Smooth muscle cell (in vitro differentiated cells): ENCODE measurements around the gene TRIM62. TPM values are rescaled to one million over a fixed set of nuclear protein-coding genes. Genes with fewer than 3 reads are reported as not detected.

Experiments
- DNase-seq: peaks from one replicate; lab custom pipeline; 2025; ENCODE audit not compliant: unreplicated experiment; lab: John Stamatoyannopoulos, UW
- H2AFZ ChIP-seq: fragments of 200-600 bp; sonication (generic); 2 replicates; pipeline ENCODE4 v1.6.0; 2016; ENCODE audit warnings: antibody characterized with exemption, low read depth, mild to moderate bottlenecking
- H3F3A ChIP-seq: fragments of 200-600 bp; sonication (generic); 2 replicates; pipeline ENCODE4 v1.6.0; 2017; ENCODE audit warnings: antibody characterized with exemption, low read depth
- H3K27ac ChIP-seq: fragments of 200-600 bp; sonication (generic); 2 replicates; pipeline ENCODE4 v1.5.1; 2016; ENCODE audit warnings: low read depth, mild to moderate bottlenecking
- H3K27me3 ChIP-seq: fragments of 200-600 bp; sonication (generic); 2 replicates; pipeline ENCODE4 v1.6.1; 2016; ENCODE audit warnings: low read depth, mild to moderate bottlenecking
- H3K36me3 ChIP-seq: fragments of 200-600 bp; sonication (generic); 2 replicates; pipeline ENCODE4 v1.5.1; 2016; ENCODE audit warnings: low read depth
- H3K4me1 ChIP-seq: fragments of 200-600 bp; sonication (generic); 2 replicates; pipeline ENCODE4 v1.5.1; 2016; ENCODE audit warnings: low read depth
- H3K4me2 ChIP-seq: fragments of 200-600 bp; sonication (generic); 2 replicates; pipeline ENCODE4 v1.6.0; 2016; ENCODE audit warnings: mild to moderate bottlenecking
- H3K4me3 ChIP-seq: fragments of 200-600 bp; sonication (generic); 2 replicates; pipeline ENCODE4 v1.5.1; 2016; ENCODE audit warnings: mild to moderate bottlenecking
- H3K79me2 ChIP-seq: fragments of 200-600 bp; sonication (generic); 2 replicates; pipeline ENCODE4 v1.6.0; 2016; ENCODE audit warnings: low read depth, mild to moderate bottlenecking
- H3K9ac ChIP-seq: fragments of 200-600 bp; sonication (generic); 2 replicates; pipeline ENCODE4 v1.6.0; 2016; ENCODE audit warnings: low read depth
- H3K9me3 ChIP-seq: fragments of 200-600 bp; sonication (generic); replicated peaks from 2 replicates; pipeline ENCODE4 v1.5.1; 2016; ENCODE audit warnings: low read depth
- H4K20me1 ChIP-seq: fragments of 200-600 bp; sonication (generic); 2 replicates; pipeline ENCODE4 v1.6.0; 2016; ENCODE audit warnings: low read depth
- WGBS: methylation state at CpG from one replicate; pipeline ENCODE4 v1.1.7; 2016; ENCODE audit warnings: low lambda C conversion rate; 5-methylcytosine and 5-hydroxymethylcytosine counted together
- polyA plus RNA-seq: library from polyadenylated mRNA; unstranded; fragments of >200 nt; fragmentation: Nextera tagmentation; extraction: Ambion mirVana; gene quantifications from 2 replicates; pipeline ENCODE4 v1.2.1, GENCODE V29; 2016
- total RNA-seq: library from RNA; depleted of rRNA; stranded (reverse); fragments of >200 nt; gene quantifications from 2 replicates; pipeline ENCODE4 v1.2.3, GENCODE V29; 2014
- TF ChIP-seq, protein P1 (sequence below): fragments of 200-600 bp; sonication (generic); IDR thresholded peaks from 2 replicates; pipeline ENCODE4 v1.5.1; 2017; ENCODE audit warnings: borderline replicate concordance, mild to moderate bottlenecking, antibody characterized with exemption; ENCODE audit not compliant: insufficient read depth, poor library complexity, severe bottlenecking

TRIM62 gene
- total and polyA plus RNA-seq, 2 experiments from 2014 or later = 1.3 to 3.9 TPM

DNA sequence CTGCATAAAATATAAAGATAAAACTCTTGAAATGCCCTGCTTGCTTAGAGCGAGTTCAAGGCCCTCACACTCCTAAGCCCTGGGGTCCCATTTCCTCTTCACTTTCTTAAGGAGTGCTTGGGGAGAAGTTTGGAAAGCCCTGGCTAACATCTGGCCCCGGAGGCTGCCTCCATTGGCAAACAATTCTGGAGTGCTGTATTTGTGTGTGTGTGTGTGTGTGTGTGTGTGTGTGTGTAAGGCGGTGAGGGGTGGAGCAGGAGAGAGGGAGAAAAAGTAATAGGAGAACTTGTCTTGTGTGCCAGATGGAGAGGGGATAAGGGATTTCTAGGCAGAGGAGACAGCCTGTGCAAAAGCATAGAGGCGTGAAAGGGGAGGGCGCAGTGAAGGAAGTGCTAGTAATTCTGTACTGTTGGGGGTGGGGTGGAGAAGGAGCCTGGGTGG, 578 bp upstream of the TRIM62 start:
- H3K9ac ChIP-seq = no peak overlapping the region

GRCh38 chr1:33180911-33181890, 642 bp downstream of the TRIM62 start:
- H3F3A ChIP-seq = no peaks in the 10 kb centered on the region
- no peaks in the 10 kb centered on the region for H3K27me3 ChIP-seq
- H3K9ac ChIP-seq = no peak overlapping the region
- peaks cover 10% of the 10 kb centered on the region for H3K4me1 ChIP-seq
- DNase-seq = peak; percentile 65
- no peaks in the 10 kb centered on the region for H3K9me3 ChIP-seq
- no peaks in the 10 kb centered on the region for H3K36me3 ChIP-seq
- H4K20me1 ChIP-seq = no peaks in the 10 kb centered on the region
- TF ChIP-seq, protein P1, sequence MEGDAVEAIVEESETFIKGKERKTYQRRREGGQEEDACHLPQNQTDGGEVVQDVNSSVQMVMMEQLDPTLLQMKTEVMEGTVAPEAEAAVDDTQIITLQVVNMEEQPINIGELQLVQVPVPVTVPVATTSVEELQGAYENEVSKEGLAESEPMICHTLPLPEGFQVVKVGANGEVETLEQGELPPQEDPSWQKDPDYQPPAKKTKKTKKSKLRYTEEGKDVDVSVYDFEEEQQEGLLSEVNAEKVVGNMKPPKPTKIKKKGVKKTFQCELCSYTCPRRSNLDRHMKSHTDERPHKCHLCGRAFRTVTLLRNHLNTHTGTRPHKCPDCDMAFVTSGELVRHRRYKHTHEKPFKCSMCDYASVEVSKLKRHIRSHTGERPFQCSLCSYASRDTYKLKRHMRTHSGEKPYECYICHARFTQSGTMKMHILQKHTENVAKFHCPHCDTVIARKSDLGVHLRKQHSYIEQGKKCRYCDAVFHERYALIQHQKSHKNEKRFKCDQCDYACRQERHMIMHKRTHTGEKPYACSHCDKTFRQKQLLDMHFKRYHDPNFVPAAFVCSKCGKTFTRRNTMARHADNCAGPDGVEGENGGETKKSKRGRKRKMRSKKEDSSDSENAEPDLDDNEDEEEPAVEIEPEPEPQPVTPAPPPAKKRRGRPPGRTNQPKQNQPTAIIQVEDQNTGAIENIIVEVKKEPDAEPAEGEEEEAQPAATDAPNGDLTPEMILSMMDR = no peak
- peak overlapping the region; percentile 90 for H2AFZ ChIP-seq
- peak overlapping the region; percentile 78 for H3K4me3 ChIP-seq
- peak overlapping the region; percentile 94 for H3K4me2 ChIP-seq
- no peak overlapping the region for H3K27ac ChIP-seq
- under 1% methylated on average over 65 of the region's 90 CpGs for WGBS
- no peaks in the 10 kb centered on the region for H3K79me2 ChIP-seq

More for the DNA sequence above, 578 bp upstream of the TRIM62 start:
- no peaks in the 10 kb centered on the region for H4K20me1 ChIP-seq
- H3K4me3 ChIP-seq = peak overlapping the region; percentile 78
- peak overlapping the region; percentile 94 for H3K4me2 ChIP-seq
- H3K4me1 ChIP-seq = peaks cover 5% of the 10 kb centered on the region
- 60% methylated on average over 5 of the region's 5 CpGs for WGBS
- TF ChIP-seq, protein P1 = no peak
- no peaks in the 10 kb centered on the region for H3K79me2 ChIP-seq
- H3K27ac ChIP-seq = no peak overlapping the region
- no peak for DNase-seq
- H2AFZ ChIP-seq = peak overlapping the region; percentile 90
- no peaks in the 10 kb centered on the region for H3K36me3 ChIP-seq
- no peaks in the 10 kb centered on the region for H3K27me3 ChIP-seq
- H3F3A ChIP-seq = no peaks in the 10 kb centered on the region
- no peaks in the 10 kb centered on the region for H3K9me3 ChIP-seq

- Histone ChIP-seq H3K27me3 (no peaks in the 10 kb centered on the region), H3K36me3 (no peaks in the 10 kb centered on the region), H3K4me3 (peak overlapping the region; percentile 78), H3K27ac (no peak overlapping the region), H2AFZ (no peak overlapping the region), H3K4me1 (peaks cover 10% of the 10 kb centered on the region), H3K4me2 (peak overlapping the region; percentile 94), H3K9ac (no peak overlapping the region), H3K9me3 (no peaks in the 10 kb centered on the region), H3F3A (no peaks in the 10 kb centered on the region), H4K20me1 (no peaks in the 10 kb centered on the region), H3K79me2 (no peaks in the 10 kb centered on the region)
- DNase-seq = no peak
- 25% methylated on average over 21 of the region's 28 CpGs for WGBS
- TF ChIP-seq, protein P1 = no peak
These were observed 1.5 kb downstream of the TRIM62 start for GRCh38 chr1:33180226-33180910.
